GM10847 (cell line): Measurements from ENCODE around the gene C12orf56.

ENCODE experiments used
- POLR2A ChIP-seq: IDR thresholded peaks from 2 replicates; pipeline ENCODE4 v1.6.1; 2011; ENCODE audit not compliant: insufficient read length; ENCODE audit errors: extremely low read depth

The C12orf56 gene

GRCh38 chr12:64323476-64324225 is 66.9 kb downstream of the C12orf56 start:
- no peak for TF ChIP-seq POLR2A

DNA sequence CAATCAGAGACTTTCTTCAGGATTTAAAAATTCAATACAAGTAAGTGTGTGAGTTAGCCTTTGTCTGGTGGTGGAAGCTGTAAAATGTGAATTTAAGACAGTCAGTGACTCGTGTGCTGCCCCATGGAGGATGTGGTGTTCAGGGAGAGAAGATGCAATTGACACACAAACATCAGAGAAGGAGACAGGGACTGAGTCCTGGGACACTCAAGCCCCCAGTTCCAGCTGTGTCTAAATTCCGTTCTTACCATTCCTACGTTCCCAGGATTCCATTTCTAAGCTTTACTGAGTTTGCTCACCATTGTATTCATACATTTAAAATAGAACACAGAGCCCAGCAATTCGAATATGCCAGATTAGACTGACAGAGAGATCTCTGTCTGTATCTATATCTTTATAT is 67.6 kb downstream of the C12orf56 start:
- no peak for TF ChIP-seq POLR2A

GRCh38 chr12:64320611-64321010 is 69.9 kb downstream of the C12orf56 start:
- no peak for TF ChIP-seq POLR2A

DNA sequence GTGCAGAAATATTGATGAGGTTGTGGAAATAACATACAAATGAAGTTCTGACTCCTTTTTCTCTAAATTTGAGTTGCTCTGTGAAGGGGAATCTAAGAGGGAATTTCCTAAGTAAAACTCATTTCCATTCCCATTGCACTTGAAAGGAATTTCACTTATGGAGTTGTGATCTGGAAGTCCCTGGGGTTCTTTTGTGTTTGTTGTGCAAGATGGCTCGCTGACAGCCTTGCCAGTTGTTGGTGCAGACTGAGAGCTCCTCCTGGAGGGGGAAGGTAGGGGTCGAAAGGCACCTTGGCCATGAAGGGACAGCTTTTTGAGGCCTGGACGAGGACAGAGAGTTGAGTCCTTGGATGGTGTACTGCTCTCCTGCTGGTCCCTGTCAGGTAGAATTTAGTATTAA is 72.0 kb downstream of the C12orf56 start:
- TF ChIP-seq POLR2A, result no peak

GRCh38 chr12:64311877-64312276 is 78.7 kb downstream of the C12orf56 start:
- TF ChIP-seq POLR2A, result no peak

- TF ChIP-seq POLR2A, result no peak
These were observed 86.0 kb downstream of the C12orf56 start for GRCh38 chr12:64304571-64304970.

- no peak for TF ChIP-seq POLR2A
These were observed 90.9 kb downstream of the C12orf56 start for GRCh38 chr12:64299628-64300027.

DNA sequence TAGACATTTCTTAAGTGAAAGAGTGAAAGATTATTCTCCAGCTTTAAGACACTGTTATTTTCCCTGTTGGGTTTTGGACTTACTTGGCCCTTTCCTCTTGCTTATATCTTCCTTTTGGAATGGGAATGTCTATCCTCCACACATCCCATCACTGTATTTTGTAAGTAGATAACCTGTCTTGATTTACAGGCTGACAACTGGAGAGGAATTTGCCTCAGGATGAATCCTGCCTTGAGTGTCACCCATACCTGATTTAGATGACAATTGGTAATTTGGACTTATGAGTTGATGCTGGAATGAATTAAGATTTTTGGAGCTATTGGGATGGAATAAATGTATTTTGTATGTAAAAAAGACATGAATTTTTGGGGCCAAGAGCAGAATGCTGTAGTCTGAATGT is 94.3 kb downstream of the C12orf56 start:
- TF ChIP-seq POLR2A, result no peak

DNA sequence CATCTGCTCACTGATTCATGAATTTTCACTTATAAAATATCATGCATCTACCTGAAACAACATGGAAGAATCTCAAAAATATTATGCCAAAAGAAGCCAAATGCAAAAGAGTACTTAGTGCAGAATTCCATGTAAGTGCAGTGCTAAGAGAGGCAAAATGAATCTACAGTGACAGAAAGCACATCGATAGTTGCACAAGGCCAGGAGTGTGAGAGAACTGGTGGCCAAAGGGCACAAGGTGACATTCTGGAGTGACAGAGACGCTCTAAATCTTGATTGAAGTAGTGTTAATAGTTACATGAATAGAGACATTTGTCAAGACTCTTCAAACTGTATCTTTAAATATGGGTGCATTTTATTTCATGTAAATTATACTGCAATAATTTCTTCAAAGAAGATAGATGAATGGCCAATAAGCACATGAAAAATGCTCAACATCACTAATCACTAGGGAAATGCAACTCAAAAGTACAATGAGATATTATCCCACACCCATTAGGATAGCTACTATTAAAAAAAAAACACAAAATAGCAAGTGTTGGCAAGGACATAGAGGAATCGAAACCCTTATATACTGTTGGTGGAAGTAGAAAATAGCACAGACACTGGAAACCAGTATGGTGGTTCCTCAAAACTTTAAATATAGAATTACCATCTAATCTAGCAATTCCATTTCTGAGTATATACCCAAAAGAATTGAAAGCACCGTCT is 96.7 kb downstream of the C12orf56 start:
- TF ChIP-seq POLR2A, result no peak

GRCh38 chr12:64286521-64286920 is 104.0 kb downstream of the C12orf56 start:
- TF ChIP-seq POLR2A, result no peak

DNA sequence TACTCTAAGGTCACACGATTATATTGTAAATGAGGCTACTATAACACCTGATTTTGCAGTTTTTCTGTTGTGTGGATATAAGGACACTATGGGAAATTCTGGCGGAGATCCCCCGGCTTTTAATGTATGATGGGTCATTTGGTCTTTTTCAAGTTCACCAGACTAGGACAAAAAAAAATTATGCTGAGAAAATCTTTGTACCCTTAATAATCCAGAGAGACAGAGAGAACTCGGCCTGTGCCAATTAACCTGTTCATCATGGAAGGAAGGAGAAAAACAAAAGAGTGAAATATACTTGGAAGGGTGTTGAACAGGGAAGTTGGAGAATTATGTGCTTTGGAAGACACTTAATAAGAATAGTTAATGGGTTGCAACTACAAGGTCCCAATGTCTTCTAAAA is 106.3 kb downstream of the C12orf56 start:
- no peak for TF ChIP-seq POLR2A

DNA sequence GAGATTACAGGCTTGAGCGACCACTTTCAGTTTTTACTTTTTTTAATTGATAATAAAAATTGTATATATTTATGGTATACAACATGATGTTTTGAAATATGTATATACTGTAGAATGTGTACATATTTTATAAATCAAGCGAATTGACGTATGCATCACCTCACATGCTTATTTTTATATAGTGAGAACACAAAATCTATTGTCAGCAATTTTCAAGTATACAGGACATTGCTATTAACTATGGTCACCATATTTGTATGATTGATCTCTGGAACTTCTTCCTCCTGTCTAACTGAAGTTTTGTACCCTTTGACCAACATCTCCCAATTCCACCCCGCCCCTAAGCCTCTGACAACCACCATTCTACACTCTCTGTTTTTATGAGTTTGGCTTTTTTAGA is 112.1 kb downstream of the C12orf56 start:
- no peak for TF ChIP-seq POLR2A

- no peak for TF ChIP-seq POLR2A
These were observed 116.8 kb downstream of the C12orf56 start for GRCh38 chr12:64273527-64274403.

- TF ChIP-seq POLR2A, result no peak
These were observed 120.1 kb downstream of the C12orf56 start for GRCh38 chr12:64270411-64270810.

- TF ChIP-seq POLR2A, result no peak
These were observed 121.4 kb downstream of the C12orf56 start for GRCh38 chr12:64269161-64269560.

DNA sequence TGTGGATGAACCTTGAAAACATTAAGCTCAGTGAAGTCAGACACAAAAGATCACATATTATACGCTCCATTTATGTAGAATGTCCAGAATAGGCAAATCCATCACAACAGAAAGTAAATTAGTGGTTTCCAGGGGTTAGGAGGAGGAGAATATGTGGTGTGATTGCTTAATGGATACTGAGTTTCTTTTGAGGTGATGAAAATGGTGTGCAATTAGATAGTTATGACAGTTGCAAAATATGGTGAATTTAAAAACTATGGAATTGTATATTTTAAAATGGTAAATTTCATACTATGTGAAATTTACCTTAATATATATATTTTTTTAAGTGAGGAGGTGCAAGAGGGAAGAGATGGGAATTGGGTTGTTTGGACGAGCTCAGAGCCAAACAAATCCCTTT is 122.1 kb downstream of the C12orf56 start:
- TF ChIP-seq POLR2A, result no peak
